Measurements from ENCODE around the gene ZNF598.
"Not testable (repeated sequence)": the region's sequence is repeated elsewhere in the genome, so short reads cannot be mapped to it uniquely, and the experiment has no call there.

ZNF598 gene

DNA sequence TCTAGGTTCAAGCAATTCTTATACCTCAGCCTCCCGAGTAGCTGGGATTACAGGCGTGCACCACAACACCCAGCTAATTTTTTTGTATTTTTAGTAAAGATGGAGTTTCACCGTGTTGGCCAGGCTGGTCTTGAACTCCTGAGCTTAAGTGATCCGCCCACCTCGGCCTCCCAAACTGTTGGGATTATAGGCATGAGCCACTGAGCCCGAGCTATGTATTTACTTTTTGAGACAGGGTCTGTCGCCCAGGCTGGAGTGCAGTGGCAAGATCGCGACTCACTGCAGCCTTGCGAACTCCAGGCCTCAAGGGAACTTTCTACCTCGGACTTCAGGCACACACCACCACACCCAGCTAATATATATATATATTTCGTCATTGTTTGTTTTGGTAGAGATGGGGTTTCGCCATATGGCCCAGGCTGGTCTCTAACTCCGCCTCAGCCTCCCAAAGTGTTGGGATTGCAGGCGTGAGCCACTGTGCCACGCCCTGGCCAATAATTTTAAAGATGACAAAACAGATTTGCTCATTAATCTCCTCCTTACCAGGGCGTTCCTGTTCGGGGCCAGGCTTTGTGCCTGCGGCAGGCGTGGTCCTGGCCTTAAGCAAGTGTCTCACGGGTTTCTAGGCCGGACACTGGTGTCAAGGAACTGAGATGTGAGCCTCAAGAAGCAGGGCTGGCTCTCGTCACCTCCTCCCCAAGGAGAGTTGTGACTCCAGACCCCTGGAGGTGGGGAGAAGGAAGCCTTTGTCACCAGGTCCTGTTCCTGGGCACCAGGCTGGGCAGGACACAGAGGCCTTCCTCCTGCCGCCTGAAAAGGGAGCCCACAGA, 5.7 kb upstream of the ZNF598 start:
- TF ChIP-seq CTCF (IDR thresholded peaks at IDR 0.05; ENCODE audit: extremely low read depth, missing control alignments), result no peak
- DNase-seq (ENCODE audit: low spot score), result no peak

- no peak for DNase-seq (ENCODE audit: low spot score)
- TF ChIP-seq CTCF (IDR thresholded peaks at IDR 0.05; ENCODE audit: extremely low read depth, missing control alignments), result no peak
Measured at GRCh38 chr16:2013527-2013926, 3.9 kb upstream of the ZNF598 start.

DNA sequence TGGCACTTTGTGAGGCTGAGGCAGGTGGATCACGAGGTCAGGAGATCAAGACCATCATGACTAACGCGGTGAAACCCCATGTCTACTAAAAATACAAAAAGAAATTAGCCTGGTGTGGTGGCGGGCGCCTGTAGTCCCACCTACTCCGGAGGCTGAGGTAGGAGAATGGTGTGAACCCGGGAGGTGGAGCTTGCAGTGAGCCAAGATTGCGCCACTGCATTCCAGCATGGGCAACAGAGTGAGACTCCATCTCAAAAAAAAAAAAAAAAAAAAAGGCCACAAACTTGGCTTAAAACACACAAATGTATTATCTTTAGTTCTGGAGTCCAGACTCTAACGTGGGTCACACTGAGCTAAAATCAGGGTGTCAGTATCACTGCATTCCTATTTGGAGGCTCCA, 2.1 kb upstream of the ZNF598 start:
- not testable (repeated sequence) for DNase-seq (ENCODE audit: low spot score)

GRCh38 chr16:2009164-2009711, 383 bp downstream of the ZNF598 start:
- TF ChIP-seq CTCF (IDR thresholded peaks at IDR 0.05; ENCODE audit: extremely low read depth, missing control alignments), result no peak
- DNase-seq (ENCODE audit: low spot score), result no peak

DNA sequence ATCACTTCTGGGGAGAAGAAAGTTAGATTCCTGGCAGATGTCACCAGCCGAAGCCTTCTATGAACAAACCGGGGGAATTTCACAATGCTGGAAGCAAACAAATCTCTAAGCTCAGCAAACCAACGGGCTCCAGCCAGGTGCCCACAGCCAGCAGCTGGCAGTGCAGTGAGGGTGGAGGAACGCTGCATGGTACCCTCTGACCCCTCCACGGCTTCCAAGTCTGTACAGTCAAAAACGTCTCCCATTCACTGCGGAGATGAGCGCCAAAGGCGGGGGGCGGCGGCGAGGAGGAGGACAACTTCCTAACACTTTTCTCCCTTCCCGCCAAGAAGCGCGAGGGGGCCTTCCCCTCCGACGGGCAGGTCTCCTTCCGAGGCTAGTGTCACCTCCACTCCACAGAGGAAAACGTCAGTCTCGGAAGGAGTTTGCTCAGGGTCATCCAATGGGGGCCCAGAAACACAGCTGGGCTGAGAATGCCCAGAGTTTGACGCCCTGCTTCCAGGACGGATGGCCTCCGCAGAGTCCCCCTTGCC, 924 bp downstream of the ZNF598 start:
- TF ChIP-seq CTCF (IDR thresholded peaks at IDR 0.05; ENCODE audit: extremely low read depth, missing control alignments), result no peak
- peak; percentile 56 for DNase-seq (ENCODE audit: low spot score)

DNA sequence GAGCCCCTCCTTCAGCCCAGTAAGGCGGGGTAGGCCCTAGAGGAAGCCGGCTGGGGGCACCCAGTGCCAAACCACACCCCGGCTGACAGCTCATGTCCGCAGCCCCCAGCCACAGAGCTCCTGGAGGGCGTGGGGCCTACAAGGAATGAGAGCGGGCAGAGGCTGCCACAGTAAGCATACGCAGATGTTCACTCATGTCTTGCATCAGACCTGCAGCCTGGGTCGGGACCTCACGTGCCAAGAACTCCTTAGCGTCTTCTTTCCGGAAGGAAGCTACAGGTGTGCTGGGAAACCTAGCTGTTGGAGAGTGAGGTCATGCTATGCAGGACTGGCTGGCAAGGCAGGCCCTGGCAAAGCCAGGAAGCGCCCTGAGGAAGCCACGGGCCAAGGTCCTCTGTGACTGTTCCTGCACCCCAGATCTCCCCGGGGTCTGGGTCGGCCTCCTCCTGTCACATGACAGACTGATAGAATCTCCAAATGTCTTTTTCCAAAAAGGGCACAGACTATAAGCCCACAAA, 1.6 kb downstream of the ZNF598 start:
- TF ChIP-seq CTCF (IDR thresholded peaks at IDR 0.05; ENCODE audit: extremely low read depth, missing control alignments), result no peak
- DNase-seq (ENCODE audit: low spot score), result no peak

- no peak for DNase-seq (ENCODE audit: low spot score)
- TF ChIP-seq CTCF (IDR thresholded peaks at IDR 0.05; ENCODE audit: extremely low read depth, missing control alignments), result no peak
Measured at GRCh38 chr16:2007081-2007836, 2.4 kb downstream of the ZNF598 start.
